GM21381 (cell line): ENCODE data around the gene ALK.

Experiments
- ATAC-seq: cut with Tn5 transposase; IDR thresholded peaks from one replicate; pipeline ENCODE4 v1.9.1; 2021; ENCODE audit warnings: mild to moderate bottlenecking, moderate library complexity; ENCODE audit not compliant: unreplicated experiment

The ALK gene

DNA sequence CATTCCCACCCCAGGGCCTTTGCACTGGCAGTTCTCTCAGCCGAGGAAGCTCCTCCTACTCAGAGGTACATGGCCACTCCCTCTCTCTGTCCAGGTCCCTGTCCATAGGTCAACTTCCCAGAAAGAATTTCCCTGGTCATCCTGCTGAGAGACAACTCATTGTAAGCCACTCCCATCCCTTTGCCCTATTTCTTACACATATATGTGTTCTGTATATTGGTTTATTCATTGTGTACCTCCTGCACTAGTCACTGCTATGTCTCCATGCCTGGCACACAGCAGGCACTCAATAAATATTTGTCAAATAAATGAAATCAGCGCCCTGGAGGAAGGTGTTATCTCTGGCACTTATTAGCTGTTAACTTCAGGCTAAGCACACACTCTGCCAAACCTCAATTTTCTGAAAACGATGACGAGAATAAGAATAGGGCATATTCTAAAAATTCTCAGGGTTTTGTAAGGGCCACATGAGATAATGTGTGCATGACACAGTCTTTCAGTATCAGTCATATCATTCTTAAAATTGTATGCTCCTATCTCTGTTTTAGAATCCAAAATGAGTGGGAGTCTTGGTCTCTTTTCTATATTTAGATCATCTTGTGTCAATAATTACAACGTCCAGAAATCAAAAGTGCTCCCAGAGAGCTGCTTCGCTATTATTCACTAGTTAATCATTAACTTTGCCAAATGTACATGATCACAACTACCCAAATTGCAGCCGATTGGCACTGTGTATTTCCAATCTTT lies 198.0 kb downstream of the ALK start:
- peak; percentile 86 for ATAC-seq

DNA sequence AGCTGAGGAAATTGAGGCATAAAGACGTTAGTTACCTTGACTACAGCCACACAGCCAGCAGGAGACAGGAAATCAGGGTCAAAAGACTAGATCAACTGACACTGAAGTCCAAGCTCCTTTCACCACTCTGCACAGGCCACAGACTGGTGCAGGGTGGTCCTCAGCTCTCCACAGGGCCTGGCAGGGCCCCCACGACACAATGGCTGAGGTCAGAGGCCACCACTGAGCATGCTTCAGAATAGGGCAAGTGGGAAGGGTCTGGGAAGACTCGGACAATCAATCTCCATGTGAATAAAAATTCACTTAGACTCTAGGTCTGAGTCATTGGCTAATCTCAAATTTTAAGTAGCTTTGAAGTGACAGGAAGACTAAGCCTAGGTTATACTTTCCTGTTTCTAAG lies 201.7 kb downstream of the ALK start:
- ATAC-seq = no peak

DNA sequence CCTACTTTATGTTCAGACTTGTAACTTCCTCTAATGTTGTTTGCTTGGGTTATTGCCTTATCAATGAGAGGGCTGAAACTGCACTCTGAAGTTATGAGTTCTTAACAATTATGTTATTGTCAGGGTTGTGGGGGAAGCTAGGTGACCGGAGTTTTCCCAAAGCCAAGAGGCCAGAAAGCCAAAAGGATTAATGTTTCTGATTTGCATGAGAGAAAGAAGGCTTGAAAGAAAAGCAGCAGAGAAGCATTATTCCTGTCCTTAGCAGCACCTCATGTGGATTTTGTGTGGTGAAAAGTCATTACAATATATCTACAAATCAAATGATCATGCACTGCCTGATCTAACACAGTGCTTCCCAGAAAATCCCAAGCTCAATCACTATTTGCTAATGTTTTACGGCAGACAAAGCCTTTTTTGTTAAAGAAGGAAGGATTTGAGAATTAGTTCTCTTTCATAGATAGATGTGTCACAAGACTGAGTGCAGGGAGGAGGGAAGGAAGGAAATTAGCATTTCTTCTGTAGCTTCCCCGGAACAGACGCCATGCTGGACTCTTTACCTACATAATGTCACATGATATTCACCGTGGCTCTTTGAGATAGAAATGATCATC lies 203.2 kb downstream of the ALK start:
- no peak for ATAC-seq

DNA sequence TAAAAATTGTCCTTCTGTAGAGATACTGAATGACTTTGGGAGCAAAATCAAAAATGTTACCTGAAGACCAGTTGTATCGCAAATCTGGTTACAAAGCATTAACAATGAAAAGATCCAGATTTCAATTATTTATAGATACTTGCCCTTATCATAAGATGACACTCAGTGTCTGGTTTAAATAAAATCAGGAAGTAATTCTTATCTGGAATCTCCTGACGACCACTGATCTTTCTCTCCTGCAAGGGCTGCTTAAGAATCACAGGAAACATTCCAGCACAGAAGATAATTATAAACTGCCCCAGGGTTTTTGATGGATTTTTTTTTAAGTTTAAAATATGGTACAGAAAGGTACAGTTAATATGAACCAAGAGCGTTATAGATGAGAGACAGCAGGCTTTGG lies 205.7 kb downstream of the ALK start:
- no peak for ATAC-seq

DNA sequence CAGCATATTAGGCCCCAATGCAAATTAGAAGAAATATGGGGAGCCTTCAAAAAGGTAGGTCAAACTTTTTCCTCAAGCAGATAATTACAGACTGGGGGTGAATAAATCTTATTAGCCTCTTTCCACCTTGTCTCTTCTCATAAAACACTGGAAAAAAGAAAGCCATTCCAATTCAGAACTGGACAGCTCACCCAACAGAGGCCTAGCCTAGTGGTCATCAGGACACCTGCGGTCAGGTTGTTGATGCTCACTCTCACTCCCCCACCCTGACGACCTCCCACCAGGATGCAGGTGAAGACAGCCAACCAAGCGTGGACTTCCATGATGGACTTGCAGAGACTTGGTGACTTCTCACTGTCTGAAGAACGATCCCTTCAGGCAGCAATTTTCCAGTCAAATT lies 207.1 kb downstream of the ALK start:
- ATAC-seq = no peak

DNA sequence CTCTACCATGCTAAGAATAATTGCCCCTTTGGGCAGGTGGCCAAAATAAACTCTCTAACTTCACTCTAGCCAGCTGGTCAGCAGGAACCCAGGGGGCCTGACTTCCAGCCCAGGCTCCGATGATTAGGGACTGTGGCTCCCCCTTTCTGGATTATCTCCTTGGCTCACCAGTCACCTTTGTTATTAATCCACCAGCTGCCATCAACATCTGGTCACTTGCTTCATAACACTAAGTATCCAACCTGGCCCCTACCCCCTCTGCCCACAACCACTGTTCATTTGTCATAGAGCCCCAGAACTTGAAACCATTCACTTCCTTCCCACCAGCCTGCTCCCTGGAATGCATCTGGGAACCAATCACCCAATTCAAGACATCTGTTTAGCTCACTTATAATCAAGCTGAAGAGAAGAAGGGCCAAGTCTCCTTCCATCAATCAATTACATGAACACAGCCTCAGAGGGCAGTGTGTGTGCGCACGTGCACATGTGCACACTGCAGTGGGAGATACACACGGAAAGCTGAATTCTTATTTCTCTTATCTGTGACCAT lies 215.1 kb downstream of the ALK start:
- ATAC-seq = no peak

DNA sequence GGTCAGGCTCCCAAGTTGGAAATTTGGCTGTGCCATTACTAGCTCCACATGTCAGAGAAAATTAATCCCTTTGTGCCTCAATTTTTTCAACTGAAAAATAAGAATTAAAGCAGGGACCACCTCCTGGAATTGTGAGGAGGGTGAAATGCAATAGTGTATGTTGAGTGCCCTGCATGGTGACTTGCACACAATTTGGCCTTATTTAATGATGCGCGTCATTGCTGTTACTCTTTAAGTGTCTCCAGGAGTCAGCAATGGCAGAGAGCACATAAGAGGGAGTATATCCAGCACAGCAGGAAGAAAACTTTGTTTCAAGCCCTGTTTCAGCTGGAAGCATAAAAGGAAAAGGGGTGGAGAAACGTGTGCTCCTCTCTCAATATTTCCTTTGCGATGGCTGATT lies 215.8 kb downstream of the ALK start:
- ATAC-seq = no peak

DNA sequence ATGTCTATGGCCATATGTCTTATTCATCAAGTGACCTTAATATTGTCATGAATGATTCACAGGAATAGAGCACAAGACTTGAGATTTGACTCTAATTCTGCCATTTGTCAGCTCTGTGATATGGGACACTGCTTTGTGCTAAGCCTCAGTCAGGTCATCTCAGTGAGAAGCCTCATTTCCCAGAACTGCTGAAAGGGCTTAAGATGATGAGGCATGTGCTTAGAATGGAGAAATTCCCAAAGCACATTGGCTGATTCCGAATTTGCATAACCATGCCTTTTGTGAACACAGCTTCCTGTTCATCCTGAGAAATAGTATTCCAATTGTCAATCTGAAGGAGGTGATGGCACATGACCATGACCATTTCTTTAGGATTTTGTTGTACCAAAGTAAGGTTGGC lies 218.1 kb downstream of the ALK start:
- ATAC-seq = no peak

DNA sequence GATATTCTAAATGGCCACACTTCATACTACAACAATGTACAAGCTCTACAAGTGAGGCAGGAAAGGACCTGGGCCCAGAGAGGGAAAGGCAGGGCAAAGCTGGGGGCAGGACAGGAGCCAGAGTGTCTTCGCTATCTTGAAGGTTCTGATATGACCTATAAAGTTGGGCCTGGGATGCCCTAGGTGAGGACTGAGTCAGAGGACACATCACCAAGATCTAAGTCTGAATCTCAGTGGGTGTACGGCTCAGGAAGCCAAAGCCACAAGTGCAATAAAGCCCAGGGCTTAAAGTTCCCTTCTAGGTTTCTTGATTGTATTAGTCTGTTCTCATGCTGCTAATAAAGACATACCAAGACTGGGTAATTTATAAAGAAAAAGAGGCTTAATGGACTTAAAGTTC lies 219.1 kb downstream of the ALK start:
- no peak for ATAC-seq

DNA sequence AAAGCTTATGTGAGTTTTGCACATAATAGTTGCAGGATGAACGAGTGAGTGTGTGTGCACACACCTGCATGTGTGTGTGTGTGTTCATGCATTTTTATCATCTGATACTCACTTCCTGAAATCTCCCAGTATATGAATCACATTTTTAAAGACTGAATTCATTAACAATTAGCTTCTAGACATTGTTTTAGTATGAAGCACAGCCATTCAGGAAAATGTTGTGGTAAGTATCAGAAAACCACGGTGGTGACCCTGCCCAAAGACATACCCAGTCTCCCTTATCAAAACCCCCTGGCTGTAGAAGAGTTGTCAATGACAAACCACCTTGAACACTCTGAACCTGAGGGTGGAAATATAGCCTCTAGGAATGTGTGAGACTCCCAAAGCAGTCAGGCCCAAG lies 220.8 kb downstream of the ALK start:
- no peak for ATAC-seq

DNA sequence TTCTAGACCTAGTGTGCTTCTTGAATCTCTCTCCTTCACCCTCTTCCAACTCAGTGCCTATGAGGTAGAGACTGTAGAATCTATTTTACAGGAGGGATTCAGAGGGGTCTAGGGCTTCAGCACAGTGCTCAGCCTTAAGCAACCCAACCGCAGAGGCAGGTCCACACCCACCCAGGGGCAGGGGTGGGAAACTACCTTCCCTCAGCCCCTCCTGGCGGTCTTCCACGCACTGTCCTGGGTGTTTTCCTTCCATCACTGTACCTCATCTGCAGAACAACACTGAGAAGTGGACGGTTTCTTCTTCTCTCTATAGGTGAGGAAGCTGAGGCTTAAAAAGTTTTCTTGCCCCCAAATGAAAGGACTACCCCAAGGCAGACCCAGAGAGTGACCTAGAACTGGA lies 222.3 kb downstream of the ALK start:
- ATAC-seq = no peak

DNA sequence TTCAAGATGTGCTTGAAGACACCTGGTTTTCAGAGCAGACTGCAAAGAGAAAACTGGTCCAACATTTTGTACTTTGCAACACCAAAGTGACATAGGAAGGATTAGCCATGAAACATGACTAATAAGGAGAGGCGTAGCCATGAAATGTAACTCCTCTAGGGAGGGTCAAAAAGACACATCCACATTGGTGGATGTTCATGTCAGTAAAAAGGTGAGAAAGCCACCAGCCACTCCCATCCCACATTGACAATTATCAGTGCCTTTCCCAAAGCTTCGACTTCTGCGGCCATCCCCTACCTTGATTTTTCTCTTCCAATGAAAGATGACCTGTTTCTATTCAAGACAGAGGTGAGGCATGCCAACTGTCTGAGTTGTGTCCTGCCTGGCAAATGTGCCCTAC lies 223.2 kb downstream of the ALK start:
- ATAC-seq = no peak

DNA sequence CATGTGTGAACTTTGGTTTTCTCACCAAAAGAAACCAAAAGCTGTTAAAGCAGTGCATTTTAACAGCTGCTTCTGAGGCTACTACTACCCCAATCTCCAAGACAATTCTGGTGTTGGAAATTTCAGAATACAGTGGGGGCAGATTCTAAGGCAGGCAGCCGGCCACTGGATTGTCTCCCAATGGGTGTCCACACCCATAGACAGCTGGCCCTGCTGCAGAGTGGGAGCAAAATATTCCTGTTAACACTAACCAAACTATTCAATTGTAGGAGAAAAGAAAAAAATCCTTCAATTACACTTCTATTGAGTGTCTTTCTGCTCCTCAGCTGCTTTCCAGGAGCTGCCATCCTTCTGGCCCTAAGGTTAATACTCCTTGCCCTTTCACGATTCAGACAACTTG lies 223.7 kb downstream of the ALK start:
- ATAC-seq = no peak

DNA sequence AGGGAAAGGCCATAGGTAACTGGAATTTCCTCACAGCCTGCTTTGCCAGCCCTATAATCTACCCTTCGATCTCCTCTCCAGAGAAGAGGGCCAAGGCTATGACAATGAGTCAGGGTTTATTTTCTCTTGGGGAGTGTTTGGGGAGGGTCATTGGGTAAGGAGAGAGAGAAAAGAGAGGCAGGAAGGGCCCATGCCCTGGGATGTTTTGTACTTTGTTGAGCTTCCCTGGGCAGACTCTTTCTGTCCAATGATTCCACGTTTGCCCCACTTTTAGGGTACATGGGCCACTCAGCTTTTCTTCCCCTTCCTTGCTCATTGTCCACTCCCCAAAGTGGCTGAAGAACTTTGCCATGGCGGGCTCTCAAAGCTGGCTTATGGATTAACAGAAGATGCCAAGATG lies 224.2 kb downstream of the ALK start:
- no peak for ATAC-seq

DNA sequence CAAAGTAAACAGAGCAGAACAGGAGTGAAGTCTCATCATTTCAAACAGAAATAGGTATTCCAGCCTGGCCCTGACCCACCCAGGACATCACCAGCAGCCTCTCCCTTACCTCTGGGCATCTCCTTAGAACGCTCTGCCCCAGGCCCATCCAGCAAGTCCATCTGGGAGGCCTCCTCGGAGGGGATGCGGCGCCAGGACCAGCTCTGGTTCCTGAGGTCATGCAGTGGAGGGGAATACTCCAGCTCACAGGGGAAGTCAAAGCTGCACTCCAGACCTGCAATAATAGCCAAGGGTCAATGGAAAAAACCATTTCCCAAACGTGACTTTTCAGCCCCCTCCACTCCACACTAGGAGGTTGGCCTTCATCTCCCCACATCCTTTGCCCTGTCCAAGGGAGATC lies 226.6 kb downstream of the ALK start:
- ATAC-seq = no peak

DNA sequence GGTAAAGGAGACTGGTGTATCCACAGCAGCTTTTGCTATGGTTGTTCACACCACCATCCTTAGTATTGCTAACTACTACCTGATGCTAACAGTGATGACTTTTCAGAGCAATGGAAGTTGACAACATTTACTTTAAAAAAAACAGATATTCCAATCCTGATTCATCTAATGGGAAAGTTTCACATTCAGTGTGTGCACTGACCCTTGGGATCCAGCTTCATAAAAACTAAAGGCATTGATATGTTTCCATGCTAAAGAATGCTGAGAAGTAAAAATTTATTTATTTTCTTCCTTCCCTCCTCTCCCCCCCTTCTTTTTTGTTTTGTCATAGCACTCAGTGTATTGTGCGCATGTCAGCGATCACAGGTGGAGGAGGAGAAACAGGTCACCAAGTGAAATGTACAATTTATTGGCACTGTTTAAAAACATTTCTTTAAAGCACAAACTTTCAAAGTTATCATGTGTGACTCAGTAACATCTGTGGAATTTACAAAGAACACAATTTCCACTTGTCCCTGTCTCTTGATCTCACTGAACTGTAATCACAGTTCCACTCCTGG lies 229.9 kb downstream of the ALK start:
- no peak for ATAC-seq

DNA sequence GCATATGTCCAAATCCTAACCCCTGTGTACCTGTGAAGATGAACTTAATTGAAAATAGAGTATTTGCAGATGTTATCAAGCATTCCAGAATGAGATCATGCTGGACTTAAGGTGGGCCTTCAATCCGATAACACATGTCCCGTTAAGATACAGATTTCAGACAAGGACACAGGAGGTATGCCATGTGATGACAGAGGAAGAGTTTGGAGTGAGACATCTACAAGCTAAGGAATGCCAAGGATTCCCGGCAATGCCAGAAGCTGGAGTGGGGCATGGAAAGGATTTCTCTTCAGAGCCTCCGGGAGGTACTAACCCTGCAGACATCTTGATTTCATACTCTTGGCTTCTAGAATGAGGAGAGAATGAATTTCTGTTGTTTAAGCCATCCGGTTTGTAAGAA lies 231.7 kb downstream of the ALK start:
- no peak for ATAC-seq

DNA sequence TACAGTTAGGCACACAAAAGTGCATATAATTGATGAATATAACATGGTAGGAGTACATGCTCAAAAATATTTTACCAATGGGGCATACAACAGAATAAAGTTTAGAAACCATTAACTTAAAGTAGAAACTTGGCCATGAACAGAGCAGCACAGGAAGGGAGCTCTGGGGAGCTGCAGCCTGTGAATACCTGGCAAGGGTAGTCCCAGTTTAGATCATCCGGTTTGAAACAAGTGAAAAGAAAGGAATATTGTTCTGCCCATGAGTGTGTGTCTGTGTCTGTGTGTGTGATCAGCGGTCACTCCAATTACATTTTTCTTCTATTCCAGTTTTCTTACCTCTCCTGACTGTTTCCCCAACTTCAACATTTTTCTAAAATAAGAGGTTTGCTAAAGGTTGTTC lies 233.0 kb downstream of the ALK start:
- ATAC-seq = no peak

DNA sequence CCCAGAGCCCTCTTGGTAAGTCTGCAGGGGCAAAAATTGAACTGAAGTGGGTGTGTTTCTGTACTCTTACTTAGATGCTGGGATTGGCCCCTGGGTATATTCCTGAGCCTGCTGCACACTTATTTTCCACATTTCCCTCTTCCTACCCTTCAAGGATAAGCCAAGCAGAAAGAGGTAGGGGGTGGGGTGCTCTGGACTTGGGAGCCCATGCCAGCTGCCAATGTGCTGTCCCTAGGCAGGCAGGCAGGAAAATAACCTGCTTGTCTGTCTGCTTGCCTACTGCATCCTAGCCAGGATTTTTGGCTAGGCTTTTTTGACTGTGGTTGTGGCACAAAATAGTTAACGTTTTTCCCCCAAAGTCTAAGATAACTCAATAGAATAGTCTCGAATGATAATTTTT lies 234.3 kb downstream of the ALK start:
- no peak for ATAC-seq

DNA sequence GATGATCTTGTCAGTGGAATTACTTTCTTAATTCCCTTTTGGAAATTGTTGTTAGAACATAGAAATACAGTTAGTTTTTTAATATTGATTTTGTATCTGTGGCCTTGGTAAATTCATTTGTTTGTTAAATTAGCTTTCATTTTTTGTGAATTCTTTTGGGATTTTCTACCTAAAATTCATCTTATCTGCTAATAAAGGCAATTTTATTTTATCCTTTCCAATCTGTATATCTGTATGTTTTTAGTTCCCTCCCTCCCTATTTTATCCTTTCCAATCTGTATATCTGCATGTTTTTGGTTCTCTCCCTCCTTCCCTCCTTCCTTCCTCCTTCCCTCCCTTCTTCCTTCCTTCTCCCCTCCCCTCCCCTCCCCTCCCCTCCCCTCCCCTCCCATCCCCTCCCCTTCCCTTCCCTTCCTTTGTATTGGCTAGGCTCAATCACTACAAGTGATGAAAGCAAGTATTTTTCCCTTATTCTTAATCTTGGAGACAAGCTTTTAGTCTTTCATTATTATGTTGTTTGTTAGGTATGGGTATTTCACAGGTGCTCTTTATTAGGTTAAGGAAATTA lies 244.4 kb downstream of the ALK start:
- no peak for ATAC-seq

DNA sequence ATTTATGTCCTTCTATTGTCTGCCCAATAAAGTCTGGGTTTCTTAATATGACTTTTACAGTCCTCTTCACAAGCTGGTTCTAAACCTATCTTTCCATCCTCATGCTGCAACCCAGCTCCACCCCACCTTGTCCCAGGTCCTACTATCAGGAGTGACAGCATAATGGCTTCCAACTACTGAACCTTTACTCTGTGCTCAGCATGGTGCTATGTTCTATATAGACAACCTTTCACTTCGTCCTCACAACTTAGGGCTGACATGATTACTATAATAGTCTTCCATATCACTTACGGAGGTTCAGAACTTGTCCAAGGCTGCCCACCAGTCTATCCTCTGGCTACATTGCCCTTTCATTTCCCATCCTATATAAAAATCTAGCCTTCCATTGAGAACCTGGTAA lies 256.8 kb downstream of the ALK start:
- no peak for ATAC-seq

DNA sequence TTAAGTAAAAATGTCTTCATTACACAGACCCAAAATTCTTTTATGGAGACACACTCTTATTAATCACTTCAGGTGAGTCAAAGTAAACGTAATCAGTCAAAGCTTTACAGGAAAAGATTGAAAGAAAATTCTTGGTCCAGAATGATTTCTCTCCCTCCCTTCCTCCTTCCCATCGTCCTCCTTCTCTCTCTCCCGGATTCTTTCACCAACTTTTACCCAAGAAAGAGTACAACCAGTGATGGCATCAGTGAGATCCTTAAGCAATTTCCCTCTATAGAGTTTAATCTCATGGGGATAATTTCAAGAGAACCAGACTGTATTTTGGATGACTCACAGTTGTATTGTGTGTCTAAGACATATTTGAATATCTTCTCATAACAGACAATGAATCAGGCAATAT lies 258.1 kb downstream of the ALK start:
- ATAC-seq = no peak
